ENCODE data around the gene GNL2. TPM values are rescaled to one million over a fixed set of nuclear protein-coding genes. Genes with fewer than 3 reads are reported as not detected.

Gene GNL2
- total and polyA plus RNA-seq, 10 of the 15 experiments (the other 5 are each of a cell fraction or from before 2014, with no cell fraction given) = 64.2 to 167 (median 88.2) TPM

GRCh38 chr1:37628026-37628556, 32.4 kb upstream of the GNL2 start:
- 47% methylated on average over 8 of the region's 8 CpGs for WGBS (ENCODE audit: insufficient coverage, insufficient replicate concordance, low lambda C conversion rate, missing lambda C conversion rate)
- Histone ChIP-seq H3K27ac (ENCODE audit: control insufficient read depth, insufficient read depth) (no peak overlapping the region), H3K79me2 (ENCODE audit: control insufficient read depth, insufficient read depth, low read length) (no peaks in the 10 kb centered on the region), H2AFZ (ENCODE audit: control insufficient read depth, low read depth, low read length) (no peak overlapping the region), H3K27me3 (replicated peaks in 1 of 2; ENCODE audit: control insufficient read depth in 2 of 2, insufficient read depth in 2 of 2, low read length in 1 of 2) (peaks cover 9 to 22% of the 10 kb centered on the region in 2 experiments), H3K36me3 (ENCODE audit: control insufficient read depth in 2 of 2, insufficient read depth in 2 of 2, low read length in 1 of 2) (no peaks in the 10 kb centered on the region), H3K9me3 (replicated peaks; ENCODE audit: control insufficient read depth, insufficient read depth, low read length) (no peaks in the 10 kb centered on the region), H4K20me1 (ENCODE audit: control insufficient read depth, insufficient read depth) (no peaks in the 10 kb centered on the region), H3K9ac (ENCODE audit: control insufficient read depth, insufficient read depth, low read length) (no peak overlapping the region), H3K4me2 (ENCODE audit: control insufficient read depth, insufficient read depth) (no peak overlapping the region), H3K4me1 (ENCODE audit: control insufficient read depth, insufficient read depth, low read length) (no peaks in the 10 kb centered on the region), H3K4me3 (no peak overlapping the region)
- RAD21 ChIA-PET (ENCODE audit: unreplicated experiment) = no interaction called here
- TF ChIP-seq ATF2 (IDR thresholded peaks at IDR 0.05; ENCODE audit: low read length) = no peak
- TF ChIP-seq ZBTB4 (CRISPR knock-in tag; IDR thresholded peaks at IDR 0.05) = no peak
- no peak for TF ChIP-seq SKIL (IDR thresholded peaks at IDR 0.05; ENCODE audit: low read depth, poor library complexity, severe bottlenecking)
- no peak for TF ChIP-seq E2F4 (IDR thresholded peaks at IDR 0.05; ENCODE audit: low read depth, low read length)
- ATAC-seq (no peak), DNase-seq (ENCODE audit: low read depth, low spot score) (no peak), FAIRE-seq (no peak)
- no TSS peak for BruUV-seq (replicated peaks)
- intact Hi-C loops (cut with micrococcal nuclease; ENCODE audit: unreplicated experiment) = no loop called here
- in situ Hi-C loops (cut with MboI) = no loop called here
- SMC1A ChIA-PET (ENCODE audit: uncharacterized antibody, unreplicated experiment) = no interaction called here
- POLR2A ChIA-PET = interaction anchor here (0.7 kb wide), 1 partner anchor 276 kb away, joined by 3 read pairs; no protein-coding TSS in a partner anchor
- CTCF ChIA-PET = no interaction called here
